ENCODE results near the gene WNT8A. TPM values are rescaled to one million over a fixed set of nuclear protein-coding genes. Genes with fewer than 3 reads are reported as not detected.

Gene WNT8A
- total RNA-seq, 1 donor from 2014 or later, result not detected

Other genes with a start within 250 kb of the WNT8A start
- not detected for gene MYOT, start 216.2 kb upstream of the WNT8A start, total RNA-seq (ENCODE audit: unreplicated experiment)
- gene PKD2L2, start 194.6 kb upstream of the WNT8A start, total RNA-seq (ENCODE audit: unreplicated experiment), result not detected
- 31.4 TPM for gene FAM13B, start 51.0 kb upstream of the WNT8A start, total RNA-seq (ENCODE audit: unreplicated experiment)
- gene NME5, start 55.4 kb downstream of the WNT8A start, total RNA-seq (ENCODE audit: unreplicated experiment), result 0.71 TPM
- 62.3 TPM for gene BRD8, start 94.6 kb downstream of the WNT8A start, total RNA-seq (ENCODE audit: unreplicated experiment)
- 8.7 TPM for gene KIF20A, start 95.1 kb downstream of the WNT8A start, total RNA-seq (ENCODE audit: unreplicated experiment)
- 28.9 TPM for gene CDC23, start 129.3 kb downstream of the WNT8A start, total RNA-seq (ENCODE audit: unreplicated experiment)
- gene GFRA3, start 190.6 kb downstream of the WNT8A start, total RNA-seq (ENCODE audit: unreplicated experiment), result 1.1 TPM
- 3.2 TPM for gene CDC25C, start 247.8 kb downstream of the WNT8A start, total RNA-seq (ENCODE audit: unreplicated experiment)

Data from glutamatergic neuron (in vitro differentiated cells).